HG03442 (cell line): ENCODE data around the gene ACTR6.
"Not testable (repeated sequence)": the region's sequence is repeated elsewhere in the genome, so short reads cannot be mapped to it uniquely, and the experiment has no call there.

Experiments
- ATAC-seq: cut with Tn5 transposase; IDR thresholded peaks from one replicate; pipeline ENCODE4 v1.9.1; 2021; ENCODE audit warnings: mild to moderate bottlenecking, moderate library complexity; ENCODE audit not compliant: unreplicated experiment

Gene ACTR6

GRCh38 chr12:100200463-100201181, at the start of gene ACTR6:
Gene ACTR6, plus strand, starts transcription at chr12:100200815. Its CDS starts 37 bp downstream, at chr12:100200852.
- peak; percentile 92 for ATAC-seq

DNA sequence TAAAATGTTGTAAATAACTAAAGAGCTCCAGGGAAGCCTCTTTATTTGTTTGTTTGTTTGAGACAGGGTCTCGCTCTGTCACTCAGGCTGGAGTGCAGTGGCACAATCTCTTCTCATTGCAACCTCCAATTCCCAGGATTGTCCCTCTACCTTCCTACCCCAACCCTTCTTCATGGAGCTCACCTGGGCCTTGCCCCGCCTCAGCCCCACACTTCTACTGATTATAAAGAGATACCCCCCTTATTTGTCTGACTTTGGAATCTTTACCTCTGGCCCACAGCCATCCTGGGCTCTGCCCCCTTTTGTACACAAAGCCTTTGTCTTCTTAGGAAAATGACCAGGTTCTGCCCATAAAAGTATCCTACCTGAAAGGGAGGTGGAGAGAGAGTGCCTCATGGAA, 48.8 kb upstream of the ACTR6 start:
- ATAC-seq, result no peak

GRCh38 chr12:100153131-100153530, 47.5 kb upstream of the ACTR6 start:
- ATAC-seq, result no peak

DNA sequence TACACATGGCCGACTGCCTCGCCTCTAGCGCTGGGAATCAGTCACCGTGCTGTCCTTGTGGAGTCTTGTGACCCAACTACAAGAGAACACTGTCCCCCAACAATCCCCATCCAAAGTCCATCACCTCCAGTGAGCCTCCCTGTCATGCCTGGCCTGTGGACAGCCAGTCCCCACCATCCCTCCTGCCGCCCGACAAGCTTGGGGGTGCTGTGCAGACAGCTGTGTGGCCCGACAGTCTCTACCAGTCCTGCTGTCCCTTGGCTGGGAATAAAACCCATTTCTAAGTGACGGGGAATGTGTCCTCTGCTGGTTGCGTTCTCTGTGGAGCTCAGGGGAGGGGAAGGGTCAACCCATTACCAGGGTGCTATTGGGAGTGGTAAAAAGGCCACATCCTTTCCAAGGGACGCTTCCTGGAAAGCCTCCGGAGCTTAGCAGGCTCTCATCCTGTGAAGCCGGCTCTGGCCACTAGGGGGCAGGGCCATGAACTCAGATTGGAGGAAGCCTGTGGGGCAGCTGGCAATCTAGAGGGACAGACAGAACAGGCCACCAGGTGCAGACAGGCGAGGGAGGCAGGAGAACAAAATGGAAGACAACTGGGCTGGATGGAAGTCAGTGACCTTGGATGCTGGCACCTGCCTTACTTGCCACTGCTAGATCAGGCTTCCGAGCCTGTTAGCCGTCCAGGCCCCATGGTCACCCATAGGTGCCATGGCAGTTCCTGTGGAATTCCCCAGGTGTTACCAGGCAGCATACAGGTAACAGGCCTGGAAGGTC, 46.0 kb upstream of the ACTR6 start:
- ATAC-seq, result peak; percentile 85

- no peak for ATAC-seq
Measured at GRCh38 chr12:100156731-100157426, 43.7 kb upstream of the ACTR6 start.

- no peak for ATAC-seq
Measured at GRCh38 chr12:100157427-100157821, 43.2 kb upstream of the ACTR6 start.

DNA sequence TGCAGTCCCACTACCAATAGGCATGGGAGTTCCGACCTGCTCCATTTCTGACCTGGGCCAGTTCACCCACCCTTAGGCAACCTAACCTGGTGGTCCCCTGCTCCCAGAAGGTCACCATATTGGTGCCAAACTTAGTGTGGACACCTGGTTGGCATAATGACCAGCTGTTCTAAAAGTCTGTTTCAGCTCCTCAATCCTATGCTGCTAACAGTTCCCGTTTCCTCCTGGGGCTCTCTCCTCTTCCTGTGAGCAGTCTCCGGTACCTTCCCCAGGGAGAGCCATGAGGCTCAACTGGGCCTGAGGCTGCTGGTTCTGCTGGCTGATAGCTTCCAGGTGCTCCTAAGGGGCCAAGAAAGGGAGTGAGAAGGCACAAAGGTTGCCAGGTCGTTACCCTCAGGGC, 42.1 kb upstream of the ACTR6 start:
- ATAC-seq, result no peak

DNA sequence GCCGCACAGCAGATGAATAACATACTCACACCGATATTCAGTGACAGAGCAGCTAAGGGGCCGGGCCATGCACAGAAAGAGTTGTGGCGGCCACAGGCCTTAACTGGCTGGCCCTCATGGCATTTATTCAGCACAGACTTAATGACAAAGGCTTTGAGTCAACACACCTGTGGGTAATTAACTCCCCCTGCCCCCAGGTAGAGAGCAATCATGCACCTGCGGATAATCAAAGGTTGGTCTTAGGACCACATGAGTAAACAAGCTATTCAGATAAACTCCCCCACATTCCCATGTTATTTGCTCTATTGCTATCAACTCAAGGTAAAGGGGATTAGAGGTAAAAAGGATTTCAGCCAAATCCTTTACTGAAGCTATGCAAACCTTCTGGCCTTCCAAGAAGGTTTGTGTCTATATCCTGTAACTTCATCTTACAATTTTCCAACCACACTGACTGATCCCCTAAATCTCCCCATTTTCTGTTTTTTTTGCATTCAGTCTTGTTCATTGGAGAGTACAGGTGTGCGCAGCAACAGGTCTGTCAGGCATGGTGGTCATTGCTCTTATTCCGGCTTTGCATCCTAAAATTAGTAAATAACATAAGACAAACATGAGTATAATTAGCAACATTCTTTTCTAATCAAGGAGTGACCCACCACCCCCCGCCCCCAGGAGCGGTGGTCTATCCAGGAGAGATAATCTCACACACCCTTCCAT, 41.1 kb upstream of the ACTR6 start:
- no peak for ATAC-seq

- ATAC-seq, result peak; percentile 99
Measured at GRCh38 chr12:100163416-100164152, 37.0 kb upstream of the ACTR6 start.

- ATAC-seq, result no peak
Measured at GRCh38 chr12:100164153-100164704, 36.4 kb upstream of the ACTR6 start.

- ATAC-seq, result no peak
Measured at GRCh38 chr12:100165356-100165755, 35.3 kb upstream of the ACTR6 start.

DNA sequence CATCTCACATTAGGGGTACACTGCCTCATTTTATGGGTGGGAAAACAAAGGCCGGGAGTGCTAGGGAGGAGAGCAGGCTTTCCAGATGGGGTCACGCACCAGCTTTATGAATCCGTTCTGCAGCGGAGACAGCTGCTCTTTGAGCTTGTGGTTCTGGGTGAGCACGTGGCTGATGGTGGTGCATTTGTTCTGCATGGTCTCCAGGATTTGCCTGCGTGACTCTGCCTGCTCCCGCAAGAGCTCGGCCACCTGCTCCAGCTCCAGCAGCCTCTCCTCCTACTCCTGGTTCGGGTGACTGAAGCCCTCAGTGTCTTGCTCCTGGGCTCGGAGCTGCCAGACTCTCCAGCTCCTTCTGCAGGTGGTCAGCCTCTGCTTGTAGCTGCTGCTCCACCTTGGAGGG, 34.4 kb upstream of the ACTR6 start:
- ATAC-seq, result no peak

- ATAC-seq, result no peak
Measured at GRCh38 chr12:100168562-100168961, 32.1 kb upstream of the ACTR6 start.

GRCh38 chr12:100169345-100169744, 31.3 kb upstream of the ACTR6 start:
- ATAC-seq, result no peak

DNA sequence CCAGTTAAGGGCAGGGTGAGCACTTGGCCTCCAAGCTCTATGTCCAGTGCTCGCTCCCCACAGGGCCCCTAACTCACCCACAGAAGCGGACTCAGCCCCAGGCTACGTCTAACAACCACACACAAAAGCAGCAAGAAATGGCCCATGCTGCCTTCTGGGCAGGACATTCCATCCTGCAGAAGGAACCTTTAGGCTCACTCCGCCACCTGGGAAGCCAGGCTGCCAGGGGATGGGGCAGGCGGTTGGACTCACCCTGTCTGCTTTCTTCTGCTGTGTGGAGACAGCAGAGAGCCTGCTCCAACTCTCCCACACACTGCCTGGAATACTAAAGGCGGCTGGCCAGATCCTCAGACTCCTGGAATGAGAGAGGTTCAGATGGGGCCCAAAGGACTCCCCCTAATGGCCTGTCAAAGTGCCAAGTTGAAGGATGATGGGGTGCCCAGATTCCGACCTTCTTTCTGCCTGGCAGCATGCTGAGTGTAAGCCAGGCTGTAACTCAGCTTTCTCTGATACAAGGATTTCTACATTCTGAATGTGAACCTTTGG, 30.2 kb upstream of the ACTR6 start:
- ATAC-seq, result no peak

GRCh38 chr12:100171248-100171647, 29.4 kb upstream of the ACTR6 start:
- no peak for ATAC-seq

DNA sequence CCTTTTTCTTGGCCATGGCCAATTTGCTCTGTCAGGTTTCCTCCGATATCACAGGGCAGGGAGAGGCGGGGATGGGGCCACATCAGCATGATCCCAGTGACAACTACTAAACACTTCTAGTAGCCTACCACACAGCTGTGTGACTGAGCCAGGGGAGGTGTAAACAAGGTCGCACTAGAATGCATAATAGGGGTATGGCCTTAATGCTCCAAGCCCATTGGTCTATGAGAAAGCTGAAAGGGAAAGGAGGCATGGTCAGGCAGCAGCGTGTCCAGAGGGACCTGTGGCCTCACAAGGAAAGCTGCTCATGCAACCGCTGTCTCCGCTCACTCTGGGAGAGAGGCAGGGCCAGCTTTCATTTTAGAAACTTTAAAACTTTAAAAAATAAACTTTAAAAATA, 27.5 kb upstream of the ACTR6 start:
- ATAC-seq, result no peak

DNA sequence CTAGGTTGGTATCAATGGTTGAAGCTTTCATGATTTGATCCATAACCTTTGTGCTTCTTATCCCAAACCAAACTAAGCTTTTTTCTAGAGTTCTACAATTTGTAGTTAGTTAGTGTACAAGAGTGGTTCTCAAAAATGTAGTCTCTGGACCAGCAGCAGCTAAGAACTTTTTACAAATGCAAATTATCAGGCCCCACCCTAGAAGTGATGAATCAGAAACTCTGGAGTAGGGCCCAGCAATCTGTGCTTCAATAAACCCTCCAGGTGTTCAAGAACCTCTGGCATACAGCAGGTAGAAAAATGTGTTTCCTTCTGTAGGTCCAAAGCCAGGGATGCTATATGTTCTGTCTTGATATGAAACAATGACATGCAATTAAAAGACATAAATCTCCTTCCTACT, 26.1 kb upstream of the ACTR6 start:
- ATAC-seq, result no peak

- ATAC-seq, result not testable (repeated sequence)
Measured at GRCh38 chr12:100176493-100176892, 24.1 kb upstream of the ACTR6 start.

- ATAC-seq, result no peak
Measured at GRCh38 chr12:100179252-100179651, 21.4 kb upstream of the ACTR6 start.
